LNCaP clone FGC (cell line): ENCODE data around the gene CLPTM1L.
A peak's percentile ranks its signal among the peaks of the same experiment; 100 is the strongest.

Source experiments
- DNase-seq: peaks from one replicate; pipeline ENCODE4 v3.0.0-alpha.2; 2011; ENCODE audit warnings: low read depth
- H3K4me3 ChIP-seq: 2 replicates; pipeline ENCODE4 v1.5.1; 2011; ENCODE audit warnings: mild to moderate bottlenecking, low read depth, low read length, control low read depth
- CTCF ChIP-seq: IDR thresholded peaks from 2 replicates; pipeline ENCODE4 v1.5.1; 2012; ENCODE audit warnings: mild to moderate bottlenecking; ENCODE audit not compliant: control insufficient read depth, insufficient read depth; ENCODE audit errors: extremely low read depth

Gene CLPTM1L

GRCh38 chr5:1315709-1316587, 29.0 kb downstream of the CLPTM1L start:
- no peak for TF ChIP-seq CTCF
- H3K4me3 ChIP-seq, result peak overlapping the region; percentile 41
- DNase-seq, result peak; percentile 99

GRCh38 chr5:1315018-1315708, 29.7 kb downstream of the CLPTM1L start:
- peak; percentile 3 for DNase-seq
- peak overlapping the region; percentile 41; the same call in 1 of the 2 replicates for H3K4me3 ChIP-seq
- no peak for TF ChIP-seq CTCF

- no peak for DNase-seq
- TF ChIP-seq CTCF, result no peak
- no peak overlapping the region for H3K4me3 ChIP-seq
These were observed 30.3 kb downstream of the CLPTM1L start for GRCh38 chr5:1314564-1314982.

GRCh38 chr5:1312993-1313833, 31.7 kb downstream of the CLPTM1L start:
- H3K4me3 ChIP-seq, result no peak overlapping the region
- no peak for DNase-seq

GRCh38 chr5:1312206-1312605, 32.7 kb downstream of the CLPTM1L start:
- no peak overlapping the region for H3K4me3 ChIP-seq
- no peak for TF ChIP-seq CTCF
- no peak for DNase-seq

More at GRCh38 chr5:1312993-1313833, 31.7 kb downstream of the CLPTM1L start:
- no peak for TF ChIP-seq CTCF

GRCh38 chr5:1311439-1312055, 33.4 kb downstream of the CLPTM1L start:
- TF ChIP-seq CTCF, result no peak
- no peak overlapping the region for H3K4me3 ChIP-seq

More at GRCh38 chr5:1311439-1312055, 33.4 kb downstream of the CLPTM1L start:
- no peak for DNase-seq
